GM23338 (cell line): ENCODE results near the gene NPC1. TPM values are rescaled to one million over a fixed set of nuclear protein-coding genes. Genes with fewer than 3 reads are reported as not detected.
A peak's percentile ranks its signal among the peaks of the same experiment; 100 is the strongest.

Experiments
- ATAC-seq: fragments of 200-7000 bp; cut with Tn5 transposase; 3 replicates; pipeline ENCODE4 v1.9.1; 2020
- DNase-seq: peaks from one replicate; pipeline ENCODE4 v3.0.0-alpha.2; 2015; ENCODE audit warnings: low spot score
- H2AFZ ChIP-seq: fragments of 200-600 bp; sonication (generic); 2 replicates; pipeline ENCODE4 v1.8.0; 2016; ENCODE audit warnings: antibody characterized with exemption, mild to moderate bottlenecking, moderate library complexity
- H3F3A ChIP-seq: fragments of 200-600 bp; sonication (generic); replicated peaks from 2 replicates; pipeline ENCODE4 v1.8.0; 2017; ENCODE audit warnings: antibody characterized with exemption, mixed run types, low read depth
- H3K27ac ChIP-seq: fragments of 200-600 bp; sonication (generic); 2 replicates; pipeline ENCODE4 v1.6.1; 2016; ENCODE audit warnings: low read depth
- H3K27me3 ChIP-seq: fragments of 200-600 bp; sonication (generic); 2 replicates; pipeline ENCODE4 v1.8.0; 2016; ENCODE audit warnings: mild to moderate bottlenecking, mixed run types, moderate library complexity; ENCODE audit not compliant: insufficient read depth
- H3K36me3 ChIP-seq: fragments of 200-600 bp; sonication (generic); 2 replicates; pipeline ENCODE4 v1.8.0; 2016; ENCODE audit warnings: mild to moderate bottlenecking; ENCODE audit not compliant: insufficient read depth
- H3K4me1 ChIP-seq: fragments of 200-600 bp; sonication (generic); 2 replicates; pipeline ENCODE4 v1.8.0; 2016; ENCODE audit warnings: mild to moderate bottlenecking, moderate library complexity; ENCODE audit not compliant: insufficient read depth
- H3K4me2 ChIP-seq: fragments of 200-600 bp; sonication (generic); 2 replicates; pipeline ENCODE4 v1.7.1; 2017; ENCODE audit warnings: mixed run types
- H3K4me3 ChIP-seq: fragments of 200-600 bp; sonication (generic); 2 replicates; pipeline ENCODE4 v1.6.1; 2016; ENCODE audit warnings: mixed run types
- H3K79me2 ChIP-seq: fragments of 200-600 bp; sonication (generic); replicated peaks from 2 replicates; pipeline ENCODE4 v1.8.0; 2017; ENCODE audit warnings: mild to moderate bottlenecking; ENCODE audit not compliant: insufficient read depth
- H3K9me2 ChIP-seq: fragments of 200-600 bp; sonication (generic); 2 replicates; pipeline ENCODE4 v1.8.0; 2017; ENCODE audit not compliant: insufficient read depth
- H4K20me1 ChIP-seq: fragments of 200-600 bp; sonication (generic); replicated peaks from 2 replicates; pipeline ENCODE4 v1.8.0; 2017; ENCODE audit warnings: mild to moderate bottlenecking; ENCODE audit not compliant: insufficient read depth
- H3K27ac Mint-ChIP-seq: 2 replicates; pipeline ENCODE4 v1.8.0; 2020; ENCODE audit warnings: inconsistent platforms, mild to moderate bottlenecking, moderate library complexity, mixed read lengths
- H3K27me3 Mint-ChIP-seq: 3 replicates; pipeline ENCODE4 v1.8.0; 2022; ENCODE audit warnings: low read depth, mild to moderate bottlenecking, moderate library complexity, mixed read lengths, inconsistent platforms; ENCODE audit not compliant: insufficient read depth, poor library complexity
- H3K36me3 Mint-ChIP-seq: 3 replicates; pipeline ENCODE4 v1.8.0; 2021; ENCODE audit warnings: low read depth, mild to moderate bottlenecking, inconsistent platforms, moderate library complexity, mixed read lengths
- H3K4me1 Mint-ChIP-seq: 3 replicates; pipeline ENCODE4 v1.8.0; 2020; ENCODE audit warnings: mild to moderate bottlenecking, inconsistent platforms, mixed read lengths
- H3K4me3 Mint-ChIP-seq: 3 replicates; pipeline ENCODE4 v1.8.0; 2021; ENCODE audit warnings: moderate library complexity, mild to moderate bottlenecking, inconsistent platforms, mixed read lengths
- H3K9me3 Mint-ChIP-seq: 3 replicates; pipeline ENCODE4 v1.8.0; 2020; ENCODE audit warnings: moderate library complexity, mild to moderate bottlenecking, inconsistent platforms, mixed read lengths
- CREB1 ChIP-seq: fragments of 250-450 bp; sonication (Bioruptor Pico); IDR thresholded peaks from 2 replicates; pipeline ENCODE4 v1.5.0; 2020; ENCODE audit warnings: low read depth, mild to moderate bottlenecking, moderate library complexity
- CTCF ChIP-seq, 2 experiments: fragments of 200-600 bp in 1 of 2; sonication (generic) in 1 of 2; conservative IDR thresholded peaks; 2 replicates each; pipeline versions ENCODE4 v1.5.1 to v1.6.1; 2016 to 2017; ENCODE audit warnings: antibody characterized with exemption in 2 of 2, low read depth in 2 of 2, mild to moderate bottlenecking in 2 of 2, moderate library complexity in 1 of 2
- ETS1 ChIP-seq: IDR thresholded peaks from 2 replicates; pipeline ENCODE4 v1.6.1; 2016; ENCODE audit warnings: antibody characterized with exemption
- EZH2 ChIP-seq: fragments of 200-600 bp; sonication (generic); IDR thresholded peaks from one replicate; pipeline ENCODE4 v1.8.0; 2017; ENCODE audit warnings: antibody characterized with exemption, mild to moderate bottlenecking, low read depth; ENCODE audit not compliant: unreplicated experiment
- EZH2phosphoT487 ChIP-seq: fragments of 200-600 bp; sonication (generic); IDR thresholded peaks from one replicate; pipeline ENCODE4 v1.8.1; 2018; ENCODE audit warnings: antibody characterized with exemption; ENCODE audit not compliant: unreplicated experiment
- JUNB ChIP-seq: IDR thresholded peaks from one replicate; pipeline ENCODE4 v1.6.1; 2016; ENCODE audit warnings: antibody characterized with exemption; ENCODE audit not compliant: unreplicated experiment
- NANOG ChIP-seq: IDR thresholded peaks from 2 replicates; pipeline ENCODE4 v1.6.1; 2016; ENCODE audit warnings: antibody characterized with exemption, borderline replicate concordance
- POLR2AphosphoS5 ChIP-seq: IDR thresholded peaks from 2 replicates; pipeline ENCODE4 v1.6.1; 2016; ENCODE audit warnings: antibody characterized with exemption, low read depth
- REST ChIP-seq: IDR thresholded peaks from one replicate; pipeline ENCODE4 v1.6.1; 2018; ENCODE audit warnings: antibody characterized with exemption; ENCODE audit not compliant: unreplicated experiment
- STAT1 ChIP-seq: IDR thresholded peaks from one replicate; pipeline ENCODE4 v1.6.1; 2016; ENCODE audit warnings: antibody characterized with exemption; ENCODE audit not compliant: unreplicated experiment
- ZNF114 ChIP-seq: fragments of 250-450 bp; sonication (Bioruptor Pico); IDR thresholded peaks from 2 replicates; pipeline ENCODE4 v1.5.0; 2020; ENCODE audit warnings: mild to moderate bottlenecking, moderate library complexity
- ZNF331 ChIP-seq: fragments of 250-450 bp; sonication (Bioruptor Pico); IDR thresholded peaks from 2 replicates; pipeline ENCODE4 v1.5.0; 2020; ENCODE audit warnings: low read depth, mild to moderate bottlenecking, moderate library complexity
- ZNF462 ChIP-seq: fragments of 250-450 bp; sonication (Bioruptor Pico); IDR thresholded peaks from 2 replicates; pipeline ENCODE4 v1.5.0; 2020; ENCODE audit warnings: mild to moderate bottlenecking, moderate library complexity
- polyA plus RNA-seq: library from polyadenylated mRNA; unstranded; fragments of >200 nt; fragmentation: Nextera tagmentation; extraction: Ambion mirVana; gene quantifications from 2 replicates; pipeline ENCODE4 v1.2.1, GENCODE V29; 2016
- total RNA-seq: library from RNA; depleted of rRNA; stranded (reverse); fragments of >200 nt; shearing (Covaris generic); gene quantifications from 2 replicates; pipeline ENCODE4 v1.2.3, GENCODE V29; 2014

NPC1 gene
- total and polyA plus RNA-seq, 2 experiments from 2014 or later = 18.4 to 45.1 TPM

GRCh38 chr18:23487738-23488570, 98.4 kb downstream of the NPC1 start:
- Histone ChIP-seq H3K9me2 (no peaks in the 10 kb centered on the region), H3K4me3 (no peak overlapping the region), H3K27ac (peak overlapping the region; percentile 47; the same call in 1 of the 2 replicates), H3F3A (no peaks in the 10 kb centered on the region), H3K4me2 (no peak overlapping the region), H2AFZ (peak overlapping the region; percentile 91), H3K79me2 (no peaks in the 10 kb centered on the region), H4K20me1 (no peaks in the 10 kb centered on the region), H3K27me3 (no peaks in the 10 kb centered on the region), H3K36me3 (no peaks in the 10 kb centered on the region), H3K4me1 (peaks cover 29% of the 10 kb centered on the region)
- Mint-ChIP-seq H3K4me3 (no peak overlapping the region), H3K27me3 (peaks cover 6% of the 10 kb centered on the region), H3K36me3 (no peaks in the 10 kb centered on the region), H3K9me3 (peaks cover 5% of the 10 kb centered on the region; the same call in 1 of the 3 replicates), H3K27ac (no peak overlapping the region), H3K4me1 (peaks cover 18% of the 10 kb centered on the region)
- DNase-seq (peak; percentile 20), ATAC-seq (peak; percentile 50)
- no peak for TF ChIP-seq ZNF462 (CRISPR knock-in tag)
- no peak for TF ChIP-seq POLR2AphosphoS5
- no peak for TF ChIP-seq CREB1
- no peak for TF ChIP-seq ZNF114 (CRISPR knock-in tag)
- no peak for TF ChIP-seq ZNF331 (CRISPR knock-in tag)
- no peak for TF ChIP-seq EZH2
- TF ChIP-seq REST = no peak
- no peak for TF ChIP-seq NANOG
- TF ChIP-seq JUNB = no peak
- no peak for TF ChIP-seq ETS1
- no peak for TF ChIP-seq CTCF (conservative IDR thresholded peaks at IDR 0.05; ENCODE audit: low read depth in 2 of 2)
- no peak for TF ChIP-seq EZH2phosphoT487
- no peak for TF ChIP-seq STAT1
